Endothelial cell of umbilical vein (primary cell): ENCODE results near the gene ARHGAP31. TPM values are rescaled to one million over a fixed set of nuclear protein-coding genes. Genes with fewer than 3 reads are reported as not detected.

ENCODE experiments used
- BruUV-seq: library from RNA; stranded (reverse); fragments of 400-500 nt; replicated peaks from 2 replicates; lab custom pipeline; 2021; lab: Mats Ljungman, UMichigan
- CTCF ChIA-PET: fragments of 300-600, 350-600 bp; sonication (Branson Sonifier 250); formaldehyde crosslinking; loops from one replicate; lab custom pipeline; 2021; ENCODE audit warnings: antibody characterized with exemption, inconsistent platforms; lab: Charles Lee
- POLR2A ChIA-PET: fragments of 300-600, 350-600 bp; sonication (Branson Sonifier 250); formaldehyde crosslinking; loops from one replicate; lab custom pipeline; 2021; ENCODE audit warnings: antibody characterized with exemption, inconsistent platforms; lab: Charles Lee
- DNase-seq: peaks from one replicate; pipeline ENCODE4 v3.0.0-alpha.2; 2011; ENCODE audit warnings: low read depth, low spot score
- FAIRE-seq: peaks from 2 replicates; lab custom pipeline; 2011; peaks lifted over from hg19 to GRCh38; lab: Jason Lieb, UNC
- H2AFZ ChIP-seq: 2 replicates; pipeline ENCODE4 v1.6.0; 2012; ENCODE audit warnings: low read depth, low read length, control low read depth, inconsistent platforms
- H3K27ac ChIP-seq: 2 replicates; pipeline ENCODE4 v1.5.1; 2011; ENCODE audit warnings: low read depth, mild to moderate bottlenecking, control low read depth, low read length, moderate library complexity; ENCODE audit not compliant: insufficient read depth
- H3K27me3 ChIP-seq, 2 experiments: 2 replicates each; pipeline versions ENCODE4 v1.6.0 to v1.6.1; 2011; ENCODE audit warnings: low read length in 2 of 2, mixed read lengths in 1 of 2; ENCODE audit not compliant: control insufficient read depth in 2 of 2, insufficient read depth in 2 of 2
- H3K36me3 ChIP-seq, 2 experiments: 2 replicates in 1 of 2; 3 replicates in 1 of 2; pipeline ENCODE4 v1.5.1; 2011; ENCODE audit warnings: low read length in 2 of 2, mild to moderate bottlenecking in 1 of 2, moderate library complexity in 1 of 2; ENCODE audit not compliant: control insufficient read depth in 2 of 2, insufficient read depth in 2 of 2; ENCODE audit errors: extremely low read depth in 1 of 2
- H3K4me1 ChIP-seq: 3 replicates; pipeline ENCODE4 v1.5.1; 2011; ENCODE audit warnings: mild to moderate bottlenecking, low read length; ENCODE audit not compliant: control insufficient read depth, insufficient read depth; ENCODE audit errors: extremely low read depth
- H3K4me2 ChIP-seq: 2 replicates; pipeline ENCODE4 v1.6.1; 2011; ENCODE audit warnings: low read length, control low read depth, mixed read lengths; ENCODE audit not compliant: insufficient read depth
- H3K4me3 ChIP-seq, 3 experiments: fragments of 200-600 bp in 1 of 3; sonication (generic), shearing (Covaris generic) in 1 of 3; replicated peaks in 1 of 3; 2 replicates each; pipeline ENCODE4 v1.5.1; 2011 to 2016; ENCODE audit warnings: control low read depth in 3 of 3, low read length in 3 of 3, mild to moderate bottlenecking in 2 of 3, inconsistent platforms in 1 of 3, low read depth in 1 of 3, moderate library complexity in 1 of 3; ENCODE audit not compliant: insufficient read depth in 1 of 3
- H3K79me2 ChIP-seq: 2 replicates; pipeline ENCODE4 v1.6.0; 2012; ENCODE audit warnings: low read length, inconsistent platforms; ENCODE audit not compliant: control insufficient read depth, insufficient read depth
- H3K9ac ChIP-seq: replicated peaks from 2 replicates; pipeline ENCODE3; 2011; ENCODE audit warnings: low read length, control low read depth; ENCODE audit not compliant: insufficient read depth; ENCODE audit errors: extremely low read depth
- H3K9me1 ChIP-seq: replicated peaks from 3 replicates; pipeline ENCODE4 v1.6.0; 2011; ENCODE audit warnings: mild to moderate bottlenecking, low read length; ENCODE audit not compliant: control insufficient read depth, insufficient read depth; ENCODE audit errors: extremely low read depth
- H3K9me3 ChIP-seq: replicated peaks from 2 replicates; pipeline ENCODE4 v1.5.1; 2012; ENCODE audit warnings: low read length, inconsistent platforms; ENCODE audit not compliant: control insufficient read depth, insufficient read depth
- H4K20me1 ChIP-seq: replicated peaks from 2 replicates; pipeline ENCODE3; 2011; ENCODE audit warnings: mild to moderate bottlenecking, low read length; ENCODE audit not compliant: control insufficient read depth, insufficient read depth; ENCODE audit errors: extremely low read depth
- CTCF ChIP-seq, 2 donors: IDR thresholded peaks; 1 replicate in 1 of 2; 2 replicates in 1 of 2; pipeline ENCODE4 v1.5.1; 2011; ENCODE audit warnings: low read length in 2 of 2, mild to moderate bottlenecking in 2 of 2, moderate library complexity in 2 of 2, control low read depth in 1 of 2, inconsistent platforms in 1 of 2, low read depth in 1 of 2; ENCODE audit not compliant: insufficient read depth in 1 of 2; ENCODE audit errors: extremely low read depth in 1 of 2
- EZH2 ChIP-seq: IDR thresholded peaks from 2 replicates; pipeline ENCODE4 v1.6.1; 2012; ENCODE audit warnings: borderline replicate concordance, low read depth, mild to moderate bottlenecking, moderate library complexity, low read length, inconsistent platforms; ENCODE audit not compliant: severe bottlenecking
- FOS ChIP-seq: IDR thresholded peaks from 2 replicates; pipeline ENCODE4 v1.6.1; 2011; ENCODE audit warnings: mild to moderate bottlenecking, low read length, moderate library complexity, borderline replicate concordance; ENCODE audit not compliant: insufficient read depth
- GATA2 ChIP-seq: IDR thresholded peaks from 2 replicates; pipeline ENCODE4 v1.7.0; 2011; ENCODE audit warnings: low read depth, mild to moderate bottlenecking, moderate library complexity, mixed read lengths, low read length; ENCODE audit not compliant: insufficient read length, insufficient read depth
- JUN ChIP-seq: IDR thresholded peaks from 2 replicates; pipeline ENCODE4 v1.6.1; 2011; ENCODE audit warnings: borderline replicate concordance, low read depth; ENCODE audit not compliant: insufficient read length, insufficient read depth
- MYC ChIP-seq: IDR thresholded peaks from one replicate; pipeline ENCODE4 v1.6.1; 2011; ENCODE audit warnings: mild to moderate bottlenecking, low read depth, low read length
- POLR2A ChIP-seq: IDR thresholded peaks from 2 replicates; pipeline ENCODE4 v1.6.1; 2012; ENCODE audit warnings: low read depth, mild to moderate bottlenecking, control low read depth, low read length
- POLR2AphosphoS5 ChIP-seq: IDR thresholded peaks from 2 replicates; pipeline ENCODE4 v1.6.1; 2012; ENCODE audit warnings: low read depth, mild to moderate bottlenecking, control low read depth, low read length, moderate library complexity; ENCODE audit not compliant: insufficient read depth
- dilution Hi-C: fragments of 300-500 bp; cut with MboI; formaldehyde crosslinking; loops from one replicate; pipeline ENCODE4 v1.15.0; 2019; ENCODE audit warnings: low sequenced_read_pairs; ENCODE audit not compliant: extremely low pct_ligation_motif_present
- intact Hi-C: fragments of 100-400 bp; cut with micrococcal nuclease; formaldehyde crosslinking; loops from one replicate; pipeline ENCODE4 v1.10.0; 2022
- polyA plus RNA-seq, 4 experiments: library from polyadenylated mRNA; depleted of rRNA in 3 of 4; stranded (reverse) in 3 of 4; unstranded in 1 of 4; fragments of >200 nt; gene quantifications; 2 replicates each; pipeline versions ENCODE4 v1.2.1 to v1.2.3, GENCODE V29; 2011 to 2012; ENCODE audit warnings: missing spikeins in 1 of 4
- total RNA-seq: library from RNA; stranded (reverse); gene quantifications from 2 replicates; pipeline ENCODE4 v1.2.3, GENCODE V29; 2021
- TF ChIP-seq, protein P1 (sequence below): IDR thresholded peaks from 2 replicates; pipeline ENCODE4 v1.6.1; 2011; ENCODE audit not compliant: insufficient read depth, insufficient read length

The ARHGAP31 gene
- total and polyA plus RNA-seq, 2 donors (not counting 3 experiments of a cell fraction or from before 2014, with no cell fraction given) = 25.5 to 65.8 TPM

DNA sequence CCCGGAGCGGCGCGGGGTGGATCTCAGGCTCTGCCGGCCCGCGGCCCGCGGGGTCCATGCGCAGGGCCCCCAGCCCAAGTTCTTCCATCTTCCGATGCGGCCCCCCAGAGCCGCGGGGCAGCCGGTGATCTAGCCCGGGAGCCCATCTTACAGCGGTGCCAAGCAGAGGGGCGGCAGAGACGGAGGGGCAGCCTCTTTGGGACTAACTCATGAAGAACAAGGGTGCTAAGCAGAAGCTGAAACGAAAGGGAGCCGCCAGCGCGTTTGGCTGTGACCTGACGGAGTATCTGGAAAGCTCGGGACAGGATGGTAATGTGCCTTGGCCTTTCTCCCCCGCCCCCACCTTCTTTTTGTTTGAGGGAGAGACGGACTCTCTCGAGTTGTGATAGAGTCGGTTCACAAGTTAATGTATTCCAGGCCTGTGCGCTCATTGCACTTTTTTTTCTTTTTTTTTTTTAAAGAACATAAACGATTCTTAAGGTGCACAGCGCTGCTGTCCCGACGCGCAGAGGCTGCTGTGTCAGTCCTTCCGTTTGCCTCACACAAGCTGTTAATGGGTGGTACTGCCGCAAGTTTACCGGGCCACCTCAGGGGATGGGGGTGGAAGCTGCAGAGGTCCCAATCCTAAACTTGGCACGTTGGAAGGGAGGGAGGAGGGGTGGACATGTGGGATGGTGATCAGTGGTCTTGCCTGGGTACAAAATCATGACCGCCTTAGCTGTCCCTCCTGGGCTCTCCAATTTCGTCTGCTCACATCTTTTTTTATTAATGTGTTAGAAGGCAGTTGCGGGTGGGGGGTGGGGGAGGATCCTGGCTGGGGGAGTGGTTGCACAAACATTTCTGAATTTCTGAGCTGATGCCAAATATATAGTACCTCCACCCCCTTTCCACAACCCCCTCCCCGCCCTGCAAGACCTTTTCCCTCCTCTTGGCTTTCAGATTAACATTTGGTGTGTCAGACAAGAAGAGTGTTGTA, 801 bp downstream of the ARHGAP31 start:
- DNase-seq = peak; percentile 73
- H3K4me3 ChIP-seq = peak overlapping the region; percentile 84 to 92 (median 86)
- TSS peak; percentile 54 for BruUV-seq
- no peaks in the 10 kb centered on the region for H3K9me3 ChIP-seq
- ChIA-PET CTCF (interaction anchor here (0.6 to 6.5 kb wide), 15 partner anchors 10 to 386 kb away, joined by 3 to 58 read pairs (median 5); partner anchors contain the start of gene B4GALT4), POLR2A (interaction anchor here (0.6 to 1.5 kb wide), 6 partner anchors 10 to 54 kb away, joined by 3 to 4 read pairs (median 4); partner anchors contain the start of gene B4GALT4)
- H2AFZ ChIP-seq = peak overlapping the region; percentile 85
- H3K9me1 ChIP-seq = no peaks in the 10 kb centered on the region
- H3K4me2 ChIP-seq = peak overlapping the region; percentile 85
- H3K79me2 ChIP-seq = peaks cover 56% of the 10 kb centered on the region
- peak; percentile 85 for FAIRE-seq
- peaks cover 2% of the 10 kb centered on the region for H4K20me1 ChIP-seq
- no peaks in the 10 kb centered on the region for H3K27me3 ChIP-seq
- intact Hi-C loops = loop anchor here (1.0 to 5.0 kb wide), 6 partner anchors 10 to 413 kb away; partner anchors contain the start of gene B4GALT4
- H3K9ac ChIP-seq = peak overlapping the region; percentile 67
- H3K4me1 ChIP-seq = peaks cover 32% of the 10 kb centered on the region
- H3K36me3 ChIP-seq = peaks cover 2 to 3% of the 10 kb centered on the region in 2 experiments
- H3K27ac ChIP-seq = peak overlapping the region; percentile 78
- TF ChIP-seq JUN (no peak), EZH2 (no peak), POLR2A (no peak), POLR2AphosphoS5 (no peak), MYC (no peak), GATA2 (no peak), CTCF (IDR thresholded peaks at IDR 0.05; ENCODE audit: extremely low read depth in 1 of 2, insufficient read depth in 1 of 2, low read depth in 1 of 2, low read length in 2 of 2) (no peak), FOS (no peak)
- TF ChIP-seq, protein P1, sequence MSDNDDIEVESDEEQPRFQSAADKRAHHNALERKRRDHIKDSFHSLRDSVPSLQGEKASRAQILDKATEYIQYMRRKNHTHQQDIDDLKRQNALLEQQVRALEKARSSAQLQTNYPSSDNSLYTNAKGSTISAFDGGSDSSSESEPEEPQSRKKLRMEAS = no peak
- dilution Hi-C loops = no loop called here
